ENCODE measurements around the gene GAMT.
"Not testable (repeated sequence)": the region's sequence is repeated elsewhere in the genome, so short reads cannot be mapped to it uniquely, and the experiment has no call there.

The GAMT gene

DNA sequence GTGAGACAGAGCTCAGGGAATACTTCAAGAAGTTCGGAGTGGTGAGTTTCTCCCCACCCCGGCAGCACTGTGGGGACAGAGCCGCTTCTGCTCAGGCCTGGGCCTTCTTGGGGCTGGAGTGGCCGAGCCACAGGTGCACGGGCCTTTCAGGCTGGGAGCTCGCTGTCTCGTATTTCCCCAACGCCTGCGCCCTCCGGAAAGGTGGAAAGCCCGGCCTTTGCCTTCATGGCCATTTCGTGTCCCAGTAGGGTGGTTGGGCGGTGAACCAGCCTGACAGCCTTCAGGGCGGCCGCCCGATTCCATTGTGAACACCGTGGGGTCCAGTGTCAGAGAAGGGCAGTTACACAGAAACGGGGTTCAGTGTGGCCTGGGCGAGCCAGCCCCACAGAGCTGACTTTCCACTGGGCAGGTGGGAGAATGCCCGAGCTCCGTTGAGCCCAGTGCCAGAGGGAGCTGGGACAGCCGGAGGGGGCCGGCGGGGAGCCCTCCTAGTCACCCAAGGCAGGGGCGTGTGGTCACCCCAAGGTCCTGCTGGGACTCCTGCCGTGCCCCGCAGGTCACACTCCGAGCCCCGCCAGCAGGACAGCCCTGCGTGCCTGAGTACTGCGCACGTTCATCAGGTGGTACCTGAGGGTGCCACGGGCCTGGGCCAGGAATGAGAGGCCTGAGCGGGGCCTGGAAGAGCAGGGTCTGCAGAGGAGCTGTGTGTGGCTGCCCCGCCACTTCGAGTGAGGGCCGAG is 20.0 kb upstream of the GAMT start:
- H3K4me1 ChIP-seq (ENCODE audit: insufficient read depth, insufficient read length), result peaks cover 41% of the 10 kb centered on the region
- H3K9ac ChIP-seq (ENCODE audit: insufficient read length, low read depth), result no peak overlapping the region
- DNase-seq (ENCODE audit: low read depth, low spot score), result no peak
- H3K36me3 ChIP-seq (ENCODE audit: insufficient read depth, insufficient read length, low read length), result peaks cover 95% of the 10 kb centered on the region
- H3K9me3 ChIP-seq (ENCODE audit: insufficient read depth, low read length), result no peaks in the 10 kb centered on the region
- H3K27me3 ChIP-seq (ENCODE audit: insufficient read depth, insufficient read length), result no peaks in the 10 kb centered on the region
- TF ChIP-seq SUZ12 (IDR thresholded peaks at IDR 0.05; ENCODE audit: extremely low read depth, insufficient read depth, insufficient read length) (no peak), ZNF274 (IDR thresholded peaks at IDR 0.05; ENCODE audit: low read depth, low read length) (no peak), YY1 (IDR thresholded peaks at IDR 0.05; ENCODE audit: insufficient read depth, insufficient read length) (no peak)
- no peak overlapping the region for H3K4me3 ChIP-seq (ENCODE audit: insufficient read length, low read depth)

DNA sequence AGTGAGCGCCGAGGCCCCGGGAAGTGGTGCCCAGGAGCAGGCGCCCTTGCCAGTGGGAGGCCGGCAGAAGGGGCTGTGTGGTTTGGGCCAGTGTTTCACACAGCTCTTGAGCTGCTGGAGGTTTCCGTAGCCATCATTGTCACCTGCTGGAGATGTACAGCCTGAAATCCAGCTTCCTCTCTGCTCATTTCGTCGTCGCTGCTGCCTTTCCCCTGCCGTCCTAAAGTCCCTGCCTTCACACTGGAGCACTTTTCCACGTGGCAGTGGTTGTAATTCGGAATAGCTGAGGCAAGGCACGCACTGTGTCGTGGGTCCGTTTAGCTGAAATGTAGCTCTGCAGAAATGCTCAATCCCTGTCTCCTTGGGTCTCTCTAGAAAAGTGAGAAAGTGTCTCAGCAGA is 19.2 kb upstream of the GAMT start:
- Histone ChIP-seq H3K9ac (ENCODE audit: insufficient read length, low read depth) (no peak overlapping the region), H3K4me1 (ENCODE audit: insufficient read depth, insufficient read length) (peaks cover 43% of the 10 kb centered on the region), H3K4me3 (ENCODE audit: insufficient read length, low read depth) (no peak overlapping the region), H3K36me3 (ENCODE audit: insufficient read depth, insufficient read length, low read length) (peaks cover 94% of the 10 kb centered on the region), H3K9me3 (ENCODE audit: insufficient read depth, low read length) (no peaks in the 10 kb centered on the region), H3K27me3 (ENCODE audit: insufficient read depth, insufficient read length) (no peaks in the 10 kb centered on the region)
- TF ChIP-seq SUZ12 (IDR thresholded peaks at IDR 0.05; ENCODE audit: extremely low read depth, insufficient read depth, insufficient read length), result no peak
- TF ChIP-seq ZNF274 (IDR thresholded peaks at IDR 0.05; ENCODE audit: low read depth, low read length), result no peak
- TF ChIP-seq YY1 (IDR thresholded peaks at IDR 0.05; ENCODE audit: insufficient read depth, insufficient read length), result no peak
- DNase-seq (ENCODE audit: low read depth, low spot score), result no peak

- not testable (repeated sequence) for H3K27me3 ChIP-seq (ENCODE audit: insufficient read depth, insufficient read length); DNase-seq (ENCODE audit: low read depth, low spot score); H3K9ac ChIP-seq (ENCODE audit: insufficient read length, low read depth); H3K4me3 ChIP-seq (ENCODE audit: insufficient read length, low read depth); H3K9me3 ChIP-seq (ENCODE audit: insufficient read depth, low read length)
- Histone ChIP-seq H3K4me1 (ENCODE audit: insufficient read depth, insufficient read length) (peaks cover 40% of the 10 kb centered on the region), H3K36me3 (ENCODE audit: insufficient read depth, insufficient read length, low read length) (peaks cover 89% of the 10 kb centered on the region)
Measured at GRCh38 chr19:1420085-1420484, 18.7 kb upstream of the GAMT start.

- DNase-seq (ENCODE audit: low read depth, low spot score), result no peak
- H3K9ac ChIP-seq (ENCODE audit: insufficient read length, low read depth), result no peak overlapping the region
- no peak for TF ChIP-seq ZNF274 (IDR thresholded peaks at IDR 0.05; ENCODE audit: low read depth, low read length)
- no peak for TF ChIP-seq SUZ12 (IDR thresholded peaks at IDR 0.05; ENCODE audit: extremely low read depth, insufficient read depth, insufficient read length)
- TF ChIP-seq YY1 (IDR thresholded peaks at IDR 0.05; ENCODE audit: insufficient read depth, insufficient read length), result no peak
- peaks cover 39% of the 10 kb centered on the region for H3K4me1 ChIP-seq (ENCODE audit: insufficient read depth, insufficient read length)
- H3K27me3 ChIP-seq (ENCODE audit: insufficient read depth, insufficient read length), result no peaks in the 10 kb centered on the region
- H3K4me3 ChIP-seq (ENCODE audit: insufficient read length, low read depth), result no peak overlapping the region
- peaks cover 85% of the 10 kb centered on the region for H3K36me3 ChIP-seq (ENCODE audit: insufficient read depth, insufficient read length, low read length)
- H3K9me3 ChIP-seq (ENCODE audit: insufficient read depth, low read length), result no peaks in the 10 kb centered on the region
Measured at GRCh38 chr19:1418951-1419738, 17.8 kb upstream of the GAMT start.

DNA sequence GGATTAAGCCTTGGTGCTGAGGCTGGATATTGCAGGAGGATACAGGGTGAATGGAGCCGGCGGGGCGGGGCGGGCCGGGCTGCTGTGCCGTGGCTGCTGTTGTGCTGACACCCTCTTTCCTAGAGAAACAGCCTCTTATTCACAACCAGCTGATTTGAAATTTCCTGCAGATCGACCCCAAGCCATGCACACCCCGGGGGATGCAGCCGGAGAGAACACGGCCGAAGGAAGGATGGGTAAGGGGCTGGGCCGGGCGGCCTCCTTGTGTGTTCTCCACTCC is 17.1 kb upstream of the GAMT start:
- Histone ChIP-seq H3K4me3 (ENCODE audit: insufficient read length, low read depth) (no peak overlapping the region), H3K27me3 (ENCODE audit: insufficient read depth, insufficient read length) (no peaks in the 10 kb centered on the region), H3K4me1 (ENCODE audit: insufficient read depth, insufficient read length) (peaks cover 32% of the 10 kb centered on the region), H3K9me3 (ENCODE audit: insufficient read depth, low read length) (no peaks in the 10 kb centered on the region), H3K36me3 (ENCODE audit: insufficient read depth, insufficient read length, low read length) (peaks cover 84% of the 10 kb centered on the region), H3K9ac (ENCODE audit: insufficient read length, low read depth) (no peak overlapping the region)
- no peak for DNase-seq (ENCODE audit: low read depth, low spot score)
- TF ChIP-seq YY1 (IDR thresholded peaks at IDR 0.05; ENCODE audit: insufficient read depth, insufficient read length) (no peak), ZNF274 (IDR thresholded peaks at IDR 0.05; ENCODE audit: low read depth, low read length) (no peak), SUZ12 (IDR thresholded peaks at IDR 0.05; ENCODE audit: extremely low read depth, insufficient read depth, insufficient read length) (no peak)

- TF ChIP-seq SUZ12 (IDR thresholded peaks at IDR 0.05; ENCODE audit: extremely low read depth, insufficient read depth, insufficient read length), result no peak
- TF ChIP-seq ZNF274 (IDR thresholded peaks at IDR 0.05; ENCODE audit: low read depth, low read length), result no peak
- TF ChIP-seq YY1 (IDR thresholded peaks at IDR 0.05; ENCODE audit: insufficient read depth, insufficient read length), result no peak
- DNase-seq (ENCODE audit: low read depth, low spot score), result no peak
- Histone ChIP-seq H3K4me3 (ENCODE audit: insufficient read length, low read depth) (no peak overlapping the region), H3K4me1 (ENCODE audit: insufficient read depth, insufficient read length) (peaks cover 31% of the 10 kb centered on the region), H3K36me3 (ENCODE audit: insufficient read depth, insufficient read length, low read length) (peaks cover 84% of the 10 kb centered on the region), H3K27me3 (ENCODE audit: insufficient read depth, insufficient read length) (no peaks in the 10 kb centered on the region), H3K9ac (ENCODE audit: insufficient read length, low read depth) (peak overlapping the region; percentile 17), H3K9me3 (ENCODE audit: insufficient read depth, low read length) (no peaks in the 10 kb centered on the region)
Measured at GRCh38 chr19:1417681-1418495, 16.5 kb upstream of the GAMT start.

DNA sequence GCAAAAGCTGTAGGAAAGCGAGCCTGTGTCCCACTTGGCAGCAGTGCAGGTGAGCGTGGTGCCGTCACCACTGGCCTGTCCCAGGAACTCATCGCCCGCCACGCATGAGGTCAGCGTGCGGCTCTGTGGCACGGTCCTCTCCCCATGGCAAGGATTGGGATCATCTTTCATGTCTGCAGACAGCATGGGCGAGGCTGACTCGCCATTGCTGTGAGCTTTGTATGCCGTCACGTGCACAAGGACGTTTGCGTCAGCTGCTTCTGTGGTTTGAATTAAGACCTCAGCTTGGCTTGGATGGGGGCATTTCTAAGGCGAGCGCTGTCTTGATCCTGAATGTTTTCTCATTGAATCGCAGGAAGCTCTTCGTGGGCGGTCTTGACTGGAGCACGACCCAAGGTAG is 15.8 kb upstream of the GAMT start:
- H3K9ac ChIP-seq (ENCODE audit: insufficient read length, low read depth), result peak overlapping the region; percentile 6
- H3K36me3 ChIP-seq (ENCODE audit: insufficient read depth, insufficient read length, low read length), result peaks cover 84% of the 10 kb centered on the region

More for the DNA sequence above, 15.8 kb upstream of the GAMT start:
- no peak for DNase-seq (ENCODE audit: low read depth, low spot score)
- Histone ChIP-seq H3K27me3 (ENCODE audit: insufficient read depth, insufficient read length) (no peaks in the 10 kb centered on the region), H3K4me1 (ENCODE audit: insufficient read depth, insufficient read length) (peaks cover 31% of the 10 kb centered on the region), H3K4me3 (ENCODE audit: insufficient read length, low read depth) (no peak overlapping the region), H3K9me3 (ENCODE audit: insufficient read depth, low read length) (no peaks in the 10 kb centered on the region)
- TF ChIP-seq SUZ12 (IDR thresholded peaks at IDR 0.05; ENCODE audit: extremely low read depth, insufficient read depth, insufficient read length), result no peak
- TF ChIP-seq ZNF274 (IDR thresholded peaks at IDR 0.05; ENCODE audit: low read depth, low read length), result no peak
- TF ChIP-seq YY1 (IDR thresholded peaks at IDR 0.05; ENCODE audit: insufficient read depth, insufficient read length), result no peak

All from NT2/D1 (cell line).